ENCODE results near the gene MYNN.

GRCh38 chr3:169760479-169760878, 12.7 kb upstream of the MYNN start:
- TF ChIP-seq POLR2A (IDR thresholded peaks at IDR 0.05), result no peak
- no peak for TF ChIP-seq CTCF (IDR thresholded peaks at IDR 0.05)
